Panc1 (cell line): ENCODE measurements around the gene RIOK3.

Experiments used
- REST ChIP-seq, 2 experiments: IDR thresholded peaks; 2 replicates each; pipeline ENCODE4 v1.6.1; 2011 to 2012; ENCODE audit warnings: low read depth in 2 of 2, control low read depth in 1 of 2, low read length in 1 of 2, mild to moderate bottlenecking in 1 of 2, moderate library complexity in 1 of 2; ENCODE audit not compliant: insufficient read depth in 1 of 2
- TF ChIP-seq, protein P1 (sequence below): fragments of 450-650 bp; IDR thresholded peaks from 2 replicates; pipeline ENCODE4 v1.5.1; 2017; ENCODE audit warnings: mild to moderate bottlenecking

GRCh38 chr18:23415515-23415914 lies 37.6 kb upstream of the RIOK3 start:
- TF ChIP-seq, protein P1, sequence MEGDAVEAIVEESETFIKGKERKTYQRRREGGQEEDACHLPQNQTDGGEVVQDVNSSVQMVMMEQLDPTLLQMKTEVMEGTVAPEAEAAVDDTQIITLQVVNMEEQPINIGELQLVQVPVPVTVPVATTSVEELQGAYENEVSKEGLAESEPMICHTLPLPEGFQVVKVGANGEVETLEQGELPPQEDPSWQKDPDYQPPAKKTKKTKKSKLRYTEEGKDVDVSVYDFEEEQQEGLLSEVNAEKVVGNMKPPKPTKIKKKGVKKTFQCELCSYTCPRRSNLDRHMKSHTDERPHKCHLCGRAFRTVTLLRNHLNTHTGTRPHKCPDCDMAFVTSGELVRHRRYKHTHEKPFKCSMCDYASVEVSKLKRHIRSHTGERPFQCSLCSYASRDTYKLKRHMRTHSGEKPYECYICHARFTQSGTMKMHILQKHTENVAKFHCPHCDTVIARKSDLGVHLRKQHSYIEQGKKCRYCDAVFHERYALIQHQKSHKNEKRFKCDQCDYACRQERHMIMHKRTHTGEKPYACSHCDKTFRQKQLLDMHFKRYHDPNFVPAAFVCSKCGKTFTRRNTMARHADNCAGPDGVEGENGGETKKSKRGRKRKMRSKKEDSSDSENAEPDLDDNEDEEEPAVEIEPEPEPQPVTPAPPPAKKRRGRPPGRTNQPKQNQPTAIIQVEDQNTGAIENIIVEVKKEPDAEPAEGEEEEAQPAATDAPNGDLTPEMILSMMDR = no peak
- no peak for TF ChIP-seq REST (IDR thresholded peaks at IDR 0.05; ENCODE audit: insufficient read depth in 1 of 2, low read depth in 2 of 2, low read length in 1 of 2)
